ENCODE results near the gene SUGCT. TPM values are rescaled to one million over a fixed set of nuclear protein-coding genes. Genes with fewer than 3 reads are reported as not detected.

The SUGCT gene
- total RNA-seq: 10 to 100 TPM in 8 of 9 donors, 1 to 10 TPM in 1; 8.4 to 96.4 (median 18.4) TPM
- polyA plus RNA-seq: 10 to 100 TPM; 20.8 to 45.8 (median 30.2) TPM
- long read RNA-seq, donor 1: 0 reads
- long read RNA-seq, donor 2: 0 reads
- long read RNA-seq, donor 3: 0 reads
- long read RNA-seq, donor 4, partial matches to known transcripts: 0 of 53 reads
- long read RNA-seq, donor 4, other reads (novel, unspliced or antisense): 53 of 53 reads
- long read RNA-seq, donor 5, partial matches to known transcripts: 6 of 56 reads
- long read RNA-seq, donor 5, other reads (novel, unspliced or antisense): 50 of 56 reads
- long read RNA-seq, donor 6, partial matches to known transcripts: 5 of 204 reads
- long read RNA-seq, donor 6, other reads (novel, unspliced or antisense): 199 of 204 reads
- long read RNA-seq, donor 7: 0 reads
- long read RNA-seq, donor 8: 0 reads
- long read RNA-seq, donor 9: 0 reads
- long read RNA-seq, donor 10: 0 reads

DNA sequence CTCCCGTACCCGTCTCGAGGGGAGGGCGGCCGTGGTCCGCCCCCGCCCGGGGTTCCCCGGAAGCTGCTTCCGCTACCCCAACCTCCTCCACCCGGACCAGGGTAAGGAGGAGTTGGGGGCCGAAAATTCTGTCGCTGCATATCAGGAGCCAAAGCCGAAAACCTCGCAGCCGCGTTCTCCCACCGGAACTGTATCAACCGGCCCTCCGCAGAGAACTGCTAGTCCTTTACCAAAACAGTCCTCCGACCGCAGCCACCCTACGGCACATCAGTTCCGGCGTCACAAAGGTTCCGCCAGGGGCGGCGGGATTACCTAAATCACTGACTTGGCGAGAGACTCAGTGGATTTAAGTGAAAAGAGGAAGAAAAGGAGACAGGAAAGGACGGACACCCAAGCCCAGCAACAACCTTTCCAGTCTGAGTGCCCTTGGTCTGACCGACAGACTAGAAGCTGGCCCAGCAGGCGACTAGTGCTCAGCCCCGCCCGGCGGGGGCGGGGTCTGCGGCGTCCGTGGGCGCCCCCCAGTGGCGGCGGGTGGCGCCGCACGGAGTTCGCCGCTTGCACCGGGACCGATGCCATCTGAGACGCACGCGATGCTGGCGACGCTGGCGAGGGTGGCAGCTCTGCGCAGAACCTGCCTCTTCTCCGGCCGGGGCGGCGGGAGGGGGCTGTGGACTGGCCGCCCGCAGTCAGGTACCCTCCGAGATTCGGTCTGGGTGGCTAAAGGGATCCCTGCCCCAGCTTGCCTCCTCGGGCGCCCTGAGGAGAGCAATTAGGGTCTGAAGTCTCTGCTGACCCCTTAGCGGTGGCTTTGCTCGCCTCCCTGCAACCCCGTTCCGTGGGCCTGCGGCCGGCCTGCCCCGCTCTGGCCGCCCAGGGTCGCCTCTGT, at the start of gene SUGCT, which contains the start of gene MPLKIP:
Gene SUGCT, plus strand, starts transcription at position 578 of the 889 bp plus-strand sequence.
Gene MPLKIP, minus strand, starts transcription at position 195 of the 889 bp plus-strand sequence. Its CDS starts 55 bp downstream, at position 140.
- peak; percentile 35 to 69 for TF ChIP-seq POLR2A (IDR thresholded peaks at IDR 0.05)
- TF ChIP-seq, protein P1, sequence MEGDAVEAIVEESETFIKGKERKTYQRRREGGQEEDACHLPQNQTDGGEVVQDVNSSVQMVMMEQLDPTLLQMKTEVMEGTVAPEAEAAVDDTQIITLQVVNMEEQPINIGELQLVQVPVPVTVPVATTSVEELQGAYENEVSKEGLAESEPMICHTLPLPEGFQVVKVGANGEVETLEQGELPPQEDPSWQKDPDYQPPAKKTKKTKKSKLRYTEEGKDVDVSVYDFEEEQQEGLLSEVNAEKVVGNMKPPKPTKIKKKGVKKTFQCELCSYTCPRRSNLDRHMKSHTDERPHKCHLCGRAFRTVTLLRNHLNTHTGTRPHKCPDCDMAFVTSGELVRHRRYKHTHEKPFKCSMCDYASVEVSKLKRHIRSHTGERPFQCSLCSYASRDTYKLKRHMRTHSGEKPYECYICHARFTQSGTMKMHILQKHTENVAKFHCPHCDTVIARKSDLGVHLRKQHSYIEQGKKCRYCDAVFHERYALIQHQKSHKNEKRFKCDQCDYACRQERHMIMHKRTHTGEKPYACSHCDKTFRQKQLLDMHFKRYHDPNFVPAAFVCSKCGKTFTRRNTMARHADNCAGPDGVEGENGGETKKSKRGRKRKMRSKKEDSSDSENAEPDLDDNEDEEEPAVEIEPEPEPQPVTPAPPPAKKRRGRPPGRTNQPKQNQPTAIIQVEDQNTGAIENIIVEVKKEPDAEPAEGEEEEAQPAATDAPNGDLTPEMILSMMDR (IDR thresholded peaks at IDR 0.05): peak; percentile 70 to 97 (median 94)
- Histone ChIP-seq H3K9me3 (replicated peaks in 1 of 3) (no peaks in the 10 kb centered on the region), H3K27ac (peak within 1 kb of the TSS; percentile 42 to 93 (median 89)), H3K36me3 (replicated peaks in 1 of 2) (no peaks in the 10 kb centered on the region), H3K4me3 (peak within 1 kb of the TSS; percentile 13 to 97 (median 48)), H3K27me3 (no peaks in the 10 kb centered on the region), H3K4me1 (replicated peaks in 1 of 2) (peaks cover 18 to 20% of the 10 kb centered on the region in 2 donors)
- DNase-seq: peak; percentile 85 to 92 (median 89)
- WGBS, 4 donors: 0% methylated on average over 16 to 75 of the region's 75 CpGs
- intact Hi-C loops (cut with DNase I): no loop called here

DNA sequence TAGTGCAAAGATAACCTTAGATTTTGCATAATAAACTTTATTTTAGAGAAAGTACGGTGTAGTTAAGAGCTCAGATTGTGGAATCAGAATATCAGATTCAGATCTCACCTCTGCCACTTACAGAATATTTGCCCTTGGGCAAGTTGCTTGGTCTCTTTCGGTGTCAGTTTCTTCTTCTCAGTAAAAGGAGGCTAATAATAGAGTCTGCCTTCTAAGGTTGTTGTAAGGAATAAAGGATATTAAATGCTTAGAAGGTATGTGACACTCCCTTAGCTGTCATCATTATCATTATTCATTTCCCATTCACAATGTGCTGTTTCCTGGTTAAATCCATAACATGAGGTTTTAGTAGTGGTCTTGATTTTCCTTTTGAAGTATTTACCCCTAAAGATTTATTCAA, 42.6 kb upstream of the SUGCT start:
- Histone ChIP-seq H3K4me3 (no peak overlapping the region), H3K4me1 (replicated peaks in 1 of 2) (peaks cover 15 to 32% of the 10 kb centered on the region in 2 donors), H3K9me3 (replicated peaks in 1 of 3) (no peaks in the 10 kb centered on the region), H3K36me3 (replicated peaks in 1 of 2) (peaks cover 0 to 40% of the 10 kb centered on the region in 2 donors), H3K27me3 (no peaks in the 10 kb centered on the region), H3K27ac (no peak overlapping the region)
- intact Hi-C loops (cut with DNase I): no loop called here
- TF ChIP-seq, protein P1 (IDR thresholded peaks at IDR 0.05): no peak
- TF ChIP-seq POLR2A (IDR thresholded peaks at IDR 0.05): no peak
- no peak for DNase-seq
- 75 to 88% (median 81%) methylated on average over 2 of the region's 2 CpGs for WGBS, 4 donors

DNA sequence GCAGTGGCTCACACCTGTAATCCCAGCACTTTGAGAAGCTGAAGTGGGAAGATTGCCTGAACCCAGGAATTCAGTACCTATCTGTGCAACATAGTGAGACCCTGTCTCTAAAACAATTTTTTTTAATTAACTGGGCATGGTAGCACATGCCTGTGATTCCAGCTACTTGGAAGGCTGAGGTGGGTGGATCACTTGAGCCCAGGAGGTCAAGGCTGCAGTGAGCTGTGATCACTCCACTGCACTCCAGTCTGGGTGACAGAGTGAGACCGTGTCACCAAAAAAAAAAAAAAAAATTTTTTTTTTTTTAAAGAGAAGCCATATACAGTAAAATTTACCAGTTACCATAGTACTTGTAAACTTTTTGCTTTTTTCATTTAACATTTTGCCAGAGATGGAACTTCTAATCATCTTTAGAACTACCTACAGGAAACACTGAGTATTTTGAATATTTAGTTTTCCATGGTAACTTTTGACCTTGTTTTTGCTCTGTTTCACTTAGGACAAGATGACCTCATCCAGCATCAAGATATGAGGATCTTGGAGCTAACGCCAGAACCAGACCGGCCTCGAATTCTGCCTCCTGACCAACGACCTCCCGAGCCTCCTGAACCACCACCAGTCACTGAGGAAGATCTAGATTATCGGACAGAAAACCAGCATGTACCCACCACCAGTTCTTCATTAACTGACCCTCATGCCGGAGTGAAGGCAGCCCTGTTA, 41.0 kb upstream of the SUGCT start:
- 50 to 67% (median 60%) methylated on average over 7 to 8 of the region's 8 CpGs for WGBS, 4 donors
- Histone ChIP-seq H3K27me3 (no peaks in the 10 kb centered on the region), H3K9me3 (replicated peaks in 1 of 3) (no peaks in the 10 kb centered on the region), H3K4me3 (no peak overlapping the region), H3K4me1 (replicated peaks in 1 of 2) (peaks cover 20 to 48% of the 10 kb centered on the region in 2 donors), H3K27ac (peak overlapping the region in 4 of 5 donors; percentile 38 to 85 (median 83)), H3K36me3 (replicated peaks in 1 of 2) (peaks cover 0 to 29% of the 10 kb centered on the region in 2 donors)
- intact Hi-C loops (cut with DNase I): no loop called here
- DNase-seq: peak; percentile 32 to 71 (median 59)
- TF ChIP-seq, protein P1 (IDR thresholded peaks at IDR 0.05): no peak
- no peak for TF ChIP-seq POLR2A (IDR thresholded peaks at IDR 0.05)
